Progenitor cell of endocrine pancreas (in vitro differentiated cells): ENCODE data around the gene PARL. TPM values are rescaled to one million over a fixed set of nuclear protein-coding genes. Genes with fewer than 3 reads are reported as not detected.

Experiments used
- DNase-seq: peaks from one replicate; pipeline ENCODE4 v3.0.0; 2021; ENCODE audit warnings: low spot score; ENCODE audit not compliant: unreplicated experiment
- H3K27ac Mint-ChIP-seq: 2 replicates; pipeline ENCODE4 v1.8.0; 2021; ENCODE audit warnings: mild to moderate bottlenecking, moderate library complexity, mixed read lengths
- H3K27me3 Mint-ChIP-seq: 2 replicates; pipeline ENCODE4 v1.8.0; 2021; ENCODE audit warnings: mixed read lengths
- H3K36me3 Mint-ChIP-seq: 2 replicates; pipeline ENCODE4 v1.8.0; 2022; ENCODE audit warnings: mixed read lengths; ENCODE audit not compliant: insufficient read depth
- H3K4me1 Mint-ChIP-seq: 2 replicates; pipeline ENCODE4 v1.8.0; 2021; ENCODE audit warnings: low read depth, mixed read lengths
- H3K4me3 Mint-ChIP-seq: 2 replicates; pipeline ENCODE4 v1.8.0; 2021; ENCODE audit warnings: low read depth, mild to moderate bottlenecking, moderate library complexity, mixed read lengths
- H3K9me3 Mint-ChIP-seq: 2 replicates; pipeline ENCODE4 v1.8.0; 2021; ENCODE audit warnings: low read depth, mixed read lengths
- CTCF ChIP-seq: fragments of 200-600 bp; sonication (generic); IDR thresholded peaks from one replicate; pipeline ENCODE4 v1.5.0; 2021; ENCODE audit warnings: antibody characterized with exemption, mild to moderate bottlenecking; ENCODE audit not compliant: unreplicated experiment
- total RNA-seq: library from RNA; stranded (reverse); gene quantifications from 2 replicates; pipeline ENCODE4 v1.2.1, GENCODE V29; 2021

Gene PARL
- total RNA-seq, 1 donor from 2014 or later, result 54.8 TPM

- Mint-ChIP-seq H3K4me1 (peaks cover 2% of the 10 kb centered on the region), H3K9me3 (no peaks in the 10 kb centered on the region), H3K27me3 (no peaks in the 10 kb centered on the region), H3K36me3 (peaks cover 27% of the 10 kb centered on the region), H3K27ac (no peak overlapping the region), H3K4me3 (no peak overlapping the region)
- no peak for DNase-seq
- no peak for TF ChIP-seq CTCF
These were observed 40.1 kb downstream of the PARL start for GRCh38 chr3:183844606-183845005.

GRCh38 chr3:183839751-183840150 lies 44.9 kb downstream of the PARL start:
- H3K27ac Mint-ChIP-seq, result no peak overlapping the region
- H3K27me3 Mint-ChIP-seq, result no peaks in the 10 kb centered on the region
- no peak for DNase-seq
- no peaks in the 10 kb centered on the region for H3K4me1 Mint-ChIP-seq
- H3K9me3 Mint-ChIP-seq, result no peaks in the 10 kb centered on the region
- H3K4me3 Mint-ChIP-seq, result no peak overlapping the region
- peaks cover 11% of the 10 kb centered on the region for H3K36me3 Mint-ChIP-seq
- no peak for TF ChIP-seq CTCF

GRCh38 chr3:183837894-183838293 lies 46.8 kb downstream of the PARL start:
- H3K4me3 Mint-ChIP-seq, result no peak overlapping the region
- no peak overlapping the region for H3K27ac Mint-ChIP-seq
- H3K4me1 Mint-ChIP-seq, result no peaks in the 10 kb centered on the region
- TF ChIP-seq CTCF, result no peak
- no peaks in the 10 kb centered on the region for H3K27me3 Mint-ChIP-seq
- peaks cover 12% of the 10 kb centered on the region for H3K36me3 Mint-ChIP-seq
- DNase-seq, result no peak
- H3K9me3 Mint-ChIP-seq, result no peaks in the 10 kb centered on the region

- H3K27me3 Mint-ChIP-seq, result no peaks in the 10 kb centered on the region
- DNase-seq, result no peak
- no peak overlapping the region for H3K27ac Mint-ChIP-seq
- no peaks in the 10 kb centered on the region for H3K4me1 Mint-ChIP-seq
- TF ChIP-seq CTCF, result no peak
- no peaks in the 10 kb centered on the region for H3K9me3 Mint-ChIP-seq
- H3K36me3 Mint-ChIP-seq, result peaks cover 12% of the 10 kb centered on the region
- H3K4me3 Mint-ChIP-seq, result no peak overlapping the region
These were observed 47.3 kb downstream of the PARL start for GRCh38 chr3:183837390-183837789.

GRCh38 chr3:183833516-183833915 lies 51.2 kb downstream of the PARL start:
- Mint-ChIP-seq H3K4me1 (no peaks in the 10 kb centered on the region), H3K27me3 (no peaks in the 10 kb centered on the region), H3K9me3 (no peaks in the 10 kb centered on the region), H3K27ac (peak overlapping the region; percentile 42), H3K4me3 (no peak overlapping the region), H3K36me3 (peaks cover 3% of the 10 kb centered on the region)
- TF ChIP-seq CTCF, result no peak
- DNase-seq, result no peak
